Stimulated activated naive B cell treated with anti-CD40 and anti-IgM and Interleukin-4, amounts not matched to agents 10 μg/mL and 1 μg/mL and 100 μg/mL, for 72 hours (primary cell): ENCODE data around the gene LMTK2.

Source experiments
- ATAC-seq, 2 donors: fragments of 150-1000 bp; cut with Tn5 transposase; replicated peaks; 2 replicates each; pipeline ENCODE4 v1.10.0; 2021; ENCODE audit warnings: moderate library complexity in 1 of 2
- DNase-seq: peaks from one replicate; pipeline ENCODE4 v3.0.0; 2021
- H3K27ac Mint-ChIP-seq: one replicate; pipeline ENCODE4 v1.8.0; 2022; ENCODE audit warnings: mild to moderate bottlenecking, mixed read lengths
- H3K27me3 Mint-ChIP-seq, 2 donors: one replicate each; pipeline ENCODE4 v1.8.0; 2022; ENCODE audit warnings: mixed read lengths in 2 of 2
- H3K36me3 Mint-ChIP-seq, 2 donors: one replicate each; pipeline ENCODE4 v1.8.0; 2022; ENCODE audit warnings: mixed read lengths in 2 of 2, mild to moderate bottlenecking in 1 of 2
- H3K4me1 Mint-ChIP-seq, 2 donors: one replicate each; pipeline ENCODE4 v1.8.0; 2022; ENCODE audit warnings: mixed read lengths in 2 of 2, mild to moderate bottlenecking in 1 of 2
- H3K4me3 Mint-ChIP-seq, 2 donors: one replicate each; pipeline ENCODE4 v1.8.0; 2022; ENCODE audit warnings: mild to moderate bottlenecking in 2 of 2, mixed read lengths in 2 of 2, moderate library complexity in 1 of 2
- H3K9me3 Mint-ChIP-seq, 2 donors: one replicate each; pipeline ENCODE4 v1.8.0; 2022; ENCODE audit warnings: mixed read lengths in 2 of 2, mild to moderate bottlenecking in 1 of 2

LMTK2 gene

DNA sequence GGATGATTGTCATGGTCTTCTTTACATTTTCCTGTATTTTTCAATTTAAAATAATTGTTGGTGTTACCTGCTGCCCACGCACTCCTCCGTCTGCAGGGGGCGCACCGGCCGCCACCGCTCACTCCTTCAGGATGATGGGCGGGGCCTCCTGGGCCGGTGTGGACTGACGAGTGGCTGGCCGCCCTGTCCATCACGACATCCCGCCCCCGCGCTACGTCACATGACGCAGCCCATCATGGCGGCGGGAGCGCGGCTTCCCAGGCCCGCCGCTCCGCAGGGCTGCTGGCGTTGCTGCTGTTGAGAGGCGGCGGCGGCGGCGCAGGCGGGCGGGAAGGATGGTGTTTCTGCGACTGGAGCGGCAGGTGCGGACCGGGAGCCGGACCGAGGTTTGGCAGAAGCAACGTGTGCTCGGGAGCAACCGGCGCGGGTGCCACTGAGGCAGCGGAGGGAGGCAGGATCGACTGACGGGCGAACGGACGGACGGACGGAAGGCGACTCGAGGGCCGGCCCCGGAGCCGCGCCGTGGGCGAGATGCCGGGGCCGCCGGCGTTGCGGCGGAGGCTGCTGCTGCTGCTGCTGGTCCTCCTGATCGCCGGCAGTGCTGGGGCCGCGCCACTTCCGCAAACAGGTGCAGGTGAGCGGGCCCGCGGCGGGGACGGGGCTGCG lies at the start of gene LMTK2:
Gene LMTK2 (plus strand): TSS at position 216 of the 666 bp plus-strand sequence. CDS start 316 bp downstream, at position 532.
- peak; percentile 94 for DNase-seq
- peak; percentile 99 to 100 for ATAC-seq
- H3K36me3 Mint-ChIP-seq: no peaks in the 10 kb centered on the region

DNA sequence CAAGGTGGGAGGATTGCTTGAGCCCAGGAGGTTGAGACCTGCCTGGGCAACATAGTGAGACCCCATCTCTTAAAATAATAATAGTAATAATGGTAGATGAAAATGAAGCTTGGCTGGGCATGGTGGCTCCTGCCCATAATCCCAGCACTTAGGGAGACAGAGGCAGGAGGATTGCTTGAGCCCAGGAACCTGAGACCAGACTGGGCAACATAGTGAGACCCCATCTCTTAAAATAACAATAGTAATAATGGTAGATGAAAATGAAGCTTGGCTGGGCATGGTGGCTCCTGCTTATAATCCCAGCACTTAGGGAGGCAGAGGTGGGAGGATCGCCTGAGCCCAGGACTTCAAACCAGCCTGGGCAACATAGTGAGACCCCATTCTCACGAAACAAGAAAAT lies 49.5 kb upstream of the LMTK2 start:
- Mint-ChIP-seq H3K4me3 (no peak overlapping the region), H3K36me3 (no peaks in the 10 kb centered on the region), H3K27ac (no peak overlapping the region), H3K9me3 (peaks cover 0 to 2% of the 10 kb centered on the region in 2 donors), H3K4me1 (no peaks in the 10 kb centered on the region), H3K27me3 (peaks cover 28 to 56% of the 10 kb centered on the region in 2 donors)
- DNase-seq (no peak), ATAC-seq (no peak)

More for the DNA sequence above, at the start of gene LMTK2:
- Mint-ChIP-seq H3K9me3 (peaks cover 3% of the 10 kb centered on the region in 2 donors), H3K27ac (peak within 1 kb of the TSS; percentile 96), H3K27me3 (peaks cover 24 to 33% of the 10 kb centered on the region in 2 donors), H3K4me1 (peaks cover 6 to 17% of the 10 kb centered on the region in 2 donors), H3K4me3 (peak within 1 kb of the TSS; percentile 96 to 99)

DNA sequence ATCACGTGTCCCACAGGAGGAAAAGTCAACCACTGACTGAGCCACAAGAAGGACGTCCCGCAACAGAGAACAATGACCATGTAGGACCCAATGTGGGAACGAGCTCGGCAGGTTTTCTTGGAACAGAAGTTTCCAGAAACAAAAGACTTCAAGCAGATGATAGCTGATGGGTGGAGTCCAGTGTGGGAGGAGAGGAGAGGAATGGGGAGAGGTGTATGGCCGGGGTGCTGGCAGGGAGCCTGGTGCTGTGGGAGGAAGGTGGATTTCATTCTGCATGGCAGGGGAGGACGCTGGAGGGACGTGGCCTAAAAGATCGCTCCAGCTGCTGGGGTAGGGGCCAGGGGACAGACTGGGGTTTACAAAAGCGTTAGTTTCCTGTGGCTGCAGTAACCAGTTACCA lies 48.5 kb upstream of the LMTK2 start:
- Mint-ChIP-seq H3K4me1 (no peaks in the 10 kb centered on the region), H3K9me3 (peaks cover 0 to 2% of the 10 kb centered on the region in 2 donors), H3K4me3 (no peak overlapping the region), H3K27me3 (peaks cover 23 to 50% of the 10 kb centered on the region in 2 donors), H3K27ac (no peak overlapping the region), H3K36me3 (no peaks in the 10 kb centered on the region)
- DNase-seq: no peak
- ATAC-seq: no peak

DNA sequence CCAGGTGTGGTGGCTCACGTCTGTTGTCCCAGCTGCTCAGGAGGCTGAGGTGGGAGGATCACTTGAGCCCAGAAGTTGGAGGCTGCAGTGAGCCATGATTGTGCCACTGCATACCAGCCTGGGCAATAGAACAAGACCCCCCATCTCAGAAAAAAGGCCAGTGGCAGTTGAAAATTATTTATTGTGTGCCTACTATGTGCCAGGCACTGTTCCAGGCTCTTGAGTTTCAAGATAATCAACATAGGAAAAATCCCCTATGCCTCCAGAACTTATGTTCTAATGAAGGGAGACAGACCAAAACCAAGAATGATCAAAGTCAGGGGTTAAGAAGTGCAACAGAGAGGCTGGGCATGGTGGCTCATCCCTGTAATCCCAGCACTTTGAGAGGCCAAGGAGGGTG lies 42.4 kb upstream of the LMTK2 start:
- H3K36me3 Mint-ChIP-seq: no peaks in the 10 kb centered on the region
- ATAC-seq: no peak
- no peak overlapping the region for H3K27ac Mint-ChIP-seq
- DNase-seq: no peak
- no peaks in the 10 kb centered on the region for H3K4me1 Mint-ChIP-seq
- peaks cover 0 to 4% of the 10 kb centered on the region in 2 donors for H3K9me3 Mint-ChIP-seq
- H3K4me3 Mint-ChIP-seq: no peak overlapping the region
- peaks cover 20 to 25% of the 10 kb centered on the region in 2 donors for H3K27me3 Mint-ChIP-seq

DNA sequence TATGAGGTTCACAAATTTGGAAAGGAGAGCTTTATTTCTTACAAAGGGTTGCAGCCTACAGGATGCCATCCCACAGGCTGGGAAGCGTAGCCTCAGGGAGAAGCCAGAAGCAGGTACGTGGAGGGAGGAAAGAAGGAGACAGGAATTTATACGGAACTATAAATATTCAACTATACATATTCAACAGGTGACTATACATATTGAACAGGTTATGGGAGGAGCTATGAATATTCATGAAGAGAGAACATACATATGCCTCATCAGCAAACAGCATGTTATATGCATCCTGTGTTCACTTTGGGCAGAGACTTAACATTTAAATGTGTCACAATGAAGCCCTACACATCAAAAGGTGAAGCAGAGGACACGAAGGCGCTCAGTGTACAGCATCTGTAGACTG lies 40.5 kb upstream of the LMTK2 start:
- no peak overlapping the region for H3K27ac Mint-ChIP-seq
- H3K36me3 Mint-ChIP-seq: no peaks in the 10 kb centered on the region
- peaks cover 19 to 21% of the 10 kb centered on the region in 2 donors for H3K27me3 Mint-ChIP-seq
- ATAC-seq (no peak), DNase-seq (no peak)
- H3K9me3 Mint-ChIP-seq: peaks cover 0 to 4% of the 10 kb centered on the region in 2 donors
- no peaks in the 10 kb centered on the region for H3K4me1 Mint-ChIP-seq
- H3K4me3 Mint-ChIP-seq: no peak overlapping the region

DNA sequence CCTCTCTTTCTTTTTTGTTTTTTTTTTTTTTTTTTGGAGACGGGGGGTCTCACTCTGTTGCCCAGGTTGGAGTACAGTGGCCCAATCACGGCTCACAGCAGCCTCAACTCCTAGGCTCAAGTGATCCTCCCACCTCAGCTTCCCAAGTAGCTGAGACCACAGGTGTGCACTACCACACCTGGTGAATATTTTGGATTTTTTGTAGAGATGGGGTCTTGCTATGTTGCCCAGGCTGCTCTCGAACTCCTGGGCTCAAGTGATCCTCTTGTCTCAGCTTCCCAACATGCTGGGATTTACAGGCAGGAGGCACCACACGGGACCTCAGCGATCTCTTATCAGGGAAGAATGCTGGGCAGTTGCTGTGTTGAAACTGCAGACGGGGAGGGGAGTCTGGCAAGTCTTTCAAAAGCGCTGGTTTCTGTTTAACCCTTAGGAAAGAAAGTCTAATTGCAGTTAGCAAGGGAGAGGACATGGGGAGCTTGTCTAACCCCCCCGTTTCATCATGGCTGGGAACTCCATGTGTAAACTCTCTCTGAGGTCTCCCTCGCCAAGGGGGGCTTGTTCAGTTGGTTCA lies 39.6 kb upstream of the LMTK2 start:
- Mint-ChIP-seq H3K4me3 (no peak overlapping the region), H3K9me3 (peaks cover 0 to 4% of the 10 kb centered on the region in 2 donors), H3K36me3 (no peaks in the 10 kb centered on the region), H3K27me3 (peaks cover 19 to 21% of the 10 kb centered on the region in 2 donors), H3K4me1 (no peaks in the 10 kb centered on the region), H3K27ac (no peak overlapping the region)
- DNase-seq: no peak
- no peak for ATAC-seq

DNA sequence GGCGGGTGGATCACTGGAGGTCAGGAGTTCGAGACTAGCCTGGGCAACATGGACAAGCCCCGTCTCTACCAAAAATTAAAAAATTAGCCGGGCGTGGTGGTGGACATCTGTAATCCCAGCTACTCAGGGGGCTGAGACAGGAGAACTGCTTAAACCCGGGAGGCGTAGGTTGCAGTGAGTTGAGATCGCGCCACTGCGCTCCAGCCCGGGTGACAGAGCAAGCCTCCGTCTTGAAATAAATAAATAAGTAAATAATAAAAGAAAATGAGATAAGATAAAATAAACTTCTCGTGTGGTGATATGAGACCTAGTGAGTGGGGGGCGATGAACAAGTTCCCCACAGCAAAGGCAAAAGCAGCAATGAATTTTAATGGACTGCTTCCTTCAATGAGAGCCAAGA lies 33.6 kb upstream of the LMTK2 start:
- Mint-ChIP-seq H3K27me3 (peaks cover 17 to 19% of the 10 kb centered on the region in 2 donors), H3K27ac (no peak overlapping the region), H3K4me3 (no peak overlapping the region), H3K9me3 (peaks cover 0 to 1% of the 10 kb centered on the region in 2 donors), H3K36me3 (peaks cover 0 to 1% of the 10 kb centered on the region in 2 donors), H3K4me1 (no peaks in the 10 kb centered on the region)
- ATAC-seq (no peak), DNase-seq (no peak)

DNA sequence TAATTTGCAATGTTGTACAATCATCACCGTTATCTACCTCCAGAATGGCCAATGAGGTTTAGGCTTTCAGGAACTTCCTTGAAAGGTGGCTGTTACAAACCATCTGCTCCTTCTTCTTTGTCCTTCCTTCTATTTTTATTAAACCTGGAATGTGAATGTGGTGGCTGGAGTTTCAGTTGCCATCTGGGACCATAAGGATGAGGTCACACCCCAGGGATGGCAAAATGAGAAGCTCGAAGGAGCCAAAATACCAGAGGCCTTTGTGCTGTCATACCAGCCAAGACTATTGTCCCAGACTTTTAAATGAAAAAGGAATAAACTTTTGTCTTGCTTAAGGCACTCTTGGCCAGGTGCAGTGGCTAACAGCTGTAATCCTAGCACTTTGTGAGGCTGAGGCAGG lies 30.9 kb upstream of the LMTK2 start:
- no peak overlapping the region for H3K4me3 Mint-ChIP-seq
- peaks cover 0 to 1% of the 10 kb centered on the region in 2 donors for H3K9me3 Mint-ChIP-seq
- no peak for ATAC-seq
- DNase-seq: no peak
- H3K27me3 Mint-ChIP-seq: peaks cover 20 to 26% of the 10 kb centered on the region in 2 donors
- peaks cover 0 to 1% of the 10 kb centered on the region in 2 donors for H3K36me3 Mint-ChIP-seq
- no peaks in the 10 kb centered on the region for H3K4me1 Mint-ChIP-seq
- H3K27ac Mint-ChIP-seq: no peak overlapping the region

DNA sequence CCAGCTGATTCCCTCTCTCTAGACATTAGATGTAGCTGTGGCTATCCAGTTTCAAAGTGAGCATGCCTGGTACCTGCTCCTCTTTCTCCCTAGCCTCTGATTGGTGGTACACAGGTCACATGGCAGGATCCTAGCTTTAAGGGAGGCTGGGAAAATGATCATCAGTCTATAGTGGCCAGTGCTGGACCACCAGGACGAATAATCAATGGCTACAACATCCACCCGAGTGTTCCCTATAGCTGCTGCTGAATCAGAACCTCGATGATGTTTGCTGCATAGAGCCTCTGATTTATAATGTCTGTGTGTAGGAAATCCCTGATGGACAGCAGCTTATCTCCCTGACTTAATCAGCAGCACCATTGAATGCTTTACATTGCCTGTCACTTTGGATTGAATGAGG lies 28.9 kb upstream of the LMTK2 start:
- peaks cover 0 to 1% of the 10 kb centered on the region in 2 donors for H3K36me3 Mint-ChIP-seq
- H3K27me3 Mint-ChIP-seq: peaks cover 24 to 26% of the 10 kb centered on the region in 2 donors
- ATAC-seq (no peak), DNase-seq (no peak)
- no peaks in the 10 kb centered on the region for H3K4me1 Mint-ChIP-seq
- no peak overlapping the region for H3K27ac Mint-ChIP-seq
- H3K9me3 Mint-ChIP-seq: peaks cover 0 to 1% of the 10 kb centered on the region in 2 donors
- no peak overlapping the region for H3K4me3 Mint-ChIP-seq

DNA sequence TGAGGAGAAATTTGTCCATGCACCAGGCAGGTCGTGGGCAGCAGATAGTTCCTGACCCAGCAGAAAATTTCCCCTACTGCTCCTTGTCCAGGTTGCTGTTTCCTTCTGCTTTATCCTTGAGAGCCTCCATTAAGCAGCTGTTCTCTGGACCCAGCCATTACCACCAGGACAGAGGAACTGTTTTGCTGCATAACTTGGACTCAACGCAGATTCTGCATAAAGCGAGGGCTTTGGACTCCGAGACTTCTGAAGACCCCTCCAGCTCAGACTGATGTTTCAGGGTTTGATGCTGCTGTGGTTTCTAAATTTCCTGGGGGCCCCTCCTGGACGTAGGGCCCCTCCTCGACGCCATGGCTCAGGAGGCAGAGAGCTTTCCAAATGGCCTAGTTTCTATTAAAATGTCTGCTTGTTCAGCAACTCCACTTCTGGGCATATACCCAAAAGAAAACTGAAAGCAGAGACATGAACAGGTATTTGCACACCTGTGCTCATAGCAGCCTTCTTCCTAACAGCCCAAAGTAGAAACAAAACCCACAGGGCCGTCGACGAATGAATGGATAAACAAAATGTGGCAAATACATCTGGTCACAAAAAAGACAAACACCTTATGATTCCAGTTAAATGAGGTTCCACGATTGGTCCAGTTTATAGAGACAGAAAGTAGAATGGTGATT lies 28.3 kb upstream of the LMTK2 start:
- Mint-ChIP-seq H3K27me3 (peaks cover 24 to 26% of the 10 kb centered on the region in 2 donors), H3K4me3 (no peak overlapping the region), H3K27ac (no peak overlapping the region), H3K9me3 (peaks cover 0 to 1% of the 10 kb centered on the region in 2 donors), H3K4me1 (no peaks in the 10 kb centered on the region), H3K36me3 (peaks cover 0 to 1% of the 10 kb centered on the region in 2 donors)
- ATAC-seq (no peak), DNase-seq (no peak)

DNA sequence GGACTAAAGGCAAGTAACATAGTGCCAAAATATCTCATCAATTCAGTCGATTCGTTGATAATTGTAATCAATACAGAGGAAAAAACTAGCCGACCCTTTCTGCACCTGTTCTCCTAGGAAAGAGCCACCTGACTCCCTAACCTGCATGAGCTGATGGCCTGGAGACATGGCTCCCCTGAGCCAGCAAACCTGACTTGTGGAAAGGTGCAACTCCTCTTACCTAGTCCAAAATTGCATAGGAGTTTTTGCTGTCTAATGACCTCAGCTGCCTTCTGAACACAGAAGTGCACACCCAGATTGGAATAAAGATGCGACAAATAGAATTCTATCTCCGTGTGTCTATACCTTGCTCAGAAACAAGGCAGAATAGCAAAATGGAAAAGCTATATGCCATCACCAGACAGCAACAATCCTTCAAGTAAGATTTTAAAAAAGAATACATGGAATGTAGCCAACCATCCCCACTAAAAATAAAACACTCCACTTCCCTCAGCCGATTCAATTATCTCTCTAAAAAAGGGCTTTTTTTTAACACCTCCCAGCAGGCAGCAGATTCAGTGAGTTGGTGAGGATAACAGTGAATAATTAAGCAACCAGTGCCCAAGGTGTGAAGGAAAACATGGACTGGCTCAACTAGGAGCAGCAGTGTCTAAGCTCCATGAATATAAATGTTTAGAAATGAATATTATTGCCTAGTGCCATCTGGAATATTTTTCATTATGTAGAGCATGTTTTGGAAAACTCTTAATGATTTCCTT lies 26.6 kb upstream of the LMTK2 start:
- Mint-ChIP-seq H3K27me3 (peaks cover 28 to 40% of the 10 kb centered on the region in 2 donors), H3K27ac (no peak overlapping the region), H3K4me1 (no peaks in the 10 kb centered on the region), H3K4me3 (no peak overlapping the region), H3K9me3 (no peaks in the 10 kb centered on the region), H3K36me3 (no peaks in the 10 kb centered on the region)
- ATAC-seq: no peak
- no peak for DNase-seq

DNA sequence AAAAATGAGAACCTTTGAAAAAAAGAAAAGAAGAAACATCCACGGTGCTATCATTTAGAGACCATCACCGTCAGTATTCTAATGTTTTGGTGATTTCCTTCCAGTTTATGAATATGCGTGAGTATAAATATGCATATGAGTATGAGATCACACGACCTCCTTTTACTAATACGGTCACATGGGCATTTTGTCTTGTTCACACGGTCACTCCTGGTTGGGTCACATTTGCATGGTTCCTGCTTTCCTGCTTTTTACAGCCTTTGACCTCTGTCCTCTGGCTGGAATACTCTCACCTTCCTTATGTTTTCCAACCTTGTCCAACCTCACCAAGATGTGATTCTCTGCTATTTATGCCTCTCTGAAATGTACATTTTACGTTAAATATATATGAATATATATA lies 25.3 kb upstream of the LMTK2 start:
- DNase-seq (no peak), ATAC-seq (no peak)
- no peak overlapping the region for H3K27ac Mint-ChIP-seq
- no peaks in the 10 kb centered on the region for H3K36me3 Mint-ChIP-seq
- H3K4me3 Mint-ChIP-seq: no peak overlapping the region
- no peaks in the 10 kb centered on the region for H3K4me1 Mint-ChIP-seq
- peaks cover 28 to 49% of the 10 kb centered on the region in 2 donors for H3K27me3 Mint-ChIP-seq
- no peaks in the 10 kb centered on the region for H3K9me3 Mint-ChIP-seq

DNA sequence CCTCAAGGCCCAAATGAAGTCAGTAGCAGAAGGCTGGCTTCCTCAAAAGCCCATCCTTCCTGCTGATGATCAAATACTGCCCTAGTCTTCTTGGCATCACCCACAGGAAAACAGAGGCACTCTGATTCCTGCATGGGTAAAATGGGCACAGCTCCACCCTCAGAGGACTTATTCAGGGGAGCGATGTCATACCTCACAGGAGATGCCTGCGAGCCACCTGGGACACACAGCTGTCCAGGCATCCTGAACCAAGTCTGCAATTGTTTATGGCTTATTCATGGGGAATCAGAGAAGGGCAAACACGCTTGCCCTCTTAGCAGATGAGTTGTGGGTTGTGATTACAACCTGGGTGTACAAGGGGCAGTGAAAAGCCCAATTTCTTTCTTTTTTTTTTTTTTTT lies 22.0 kb upstream of the LMTK2 start:
- no peak overlapping the region for H3K4me3 Mint-ChIP-seq
- ATAC-seq (no peak), DNase-seq (no peak)
- H3K9me3 Mint-ChIP-seq: no peaks in the 10 kb centered on the region
- H3K27me3 Mint-ChIP-seq: peaks cover 26 to 41% of the 10 kb centered on the region in 2 donors
- no peaks in the 10 kb centered on the region for H3K36me3 Mint-ChIP-seq
- no peak overlapping the region for H3K27ac Mint-ChIP-seq
- no peaks in the 10 kb centered on the region for H3K4me1 Mint-ChIP-seq

DNA sequence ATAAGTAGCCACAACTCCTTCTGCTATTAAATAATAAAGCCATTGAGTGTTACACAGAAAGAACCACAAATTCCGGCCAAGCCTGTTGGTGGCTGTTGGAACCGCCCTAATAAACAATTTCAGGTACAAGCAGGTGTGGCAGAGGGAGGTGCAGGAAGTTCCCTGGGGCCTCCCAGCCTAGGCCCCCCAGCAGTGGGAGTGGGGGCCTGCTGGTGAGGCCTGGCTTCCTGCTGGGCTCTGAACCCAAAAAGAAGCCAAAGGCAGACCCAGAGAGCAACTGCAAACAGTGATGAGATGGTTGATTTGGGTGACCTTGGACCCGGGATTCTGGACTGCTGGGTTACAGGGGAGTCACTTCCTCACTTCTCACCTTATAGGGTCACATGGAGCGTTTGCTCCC lies 21.0 kb upstream of the LMTK2 start:
- ATAC-seq: no peak
- DNase-seq: no peak
- H3K27me3 Mint-ChIP-seq: peaks cover 20 to 41% of the 10 kb centered on the region in 2 donors
- H3K4me1 Mint-ChIP-seq: no peaks in the 10 kb centered on the region
- no peak overlapping the region for H3K27ac Mint-ChIP-seq
- H3K4me3 Mint-ChIP-seq: no peak overlapping the region
- H3K9me3 Mint-ChIP-seq: no peaks in the 10 kb centered on the region
- no peaks in the 10 kb centered on the region for H3K36me3 Mint-ChIP-seq
